ENCODE results near the gene HSPA2. TPM values are rescaled to one million over a fixed set of nuclear protein-coding genes. Genes with fewer than 3 reads are reported as not detected.
A peak's percentile ranks its signal among the peaks of the same experiment; 100 is the strongest.

HSPA2 gene
- total and polyA plus RNA-seq, 2 experiments from 2014 or later, result 0.93 to 2.4 TPM

- TF ChIP-seq, protein P1, sequence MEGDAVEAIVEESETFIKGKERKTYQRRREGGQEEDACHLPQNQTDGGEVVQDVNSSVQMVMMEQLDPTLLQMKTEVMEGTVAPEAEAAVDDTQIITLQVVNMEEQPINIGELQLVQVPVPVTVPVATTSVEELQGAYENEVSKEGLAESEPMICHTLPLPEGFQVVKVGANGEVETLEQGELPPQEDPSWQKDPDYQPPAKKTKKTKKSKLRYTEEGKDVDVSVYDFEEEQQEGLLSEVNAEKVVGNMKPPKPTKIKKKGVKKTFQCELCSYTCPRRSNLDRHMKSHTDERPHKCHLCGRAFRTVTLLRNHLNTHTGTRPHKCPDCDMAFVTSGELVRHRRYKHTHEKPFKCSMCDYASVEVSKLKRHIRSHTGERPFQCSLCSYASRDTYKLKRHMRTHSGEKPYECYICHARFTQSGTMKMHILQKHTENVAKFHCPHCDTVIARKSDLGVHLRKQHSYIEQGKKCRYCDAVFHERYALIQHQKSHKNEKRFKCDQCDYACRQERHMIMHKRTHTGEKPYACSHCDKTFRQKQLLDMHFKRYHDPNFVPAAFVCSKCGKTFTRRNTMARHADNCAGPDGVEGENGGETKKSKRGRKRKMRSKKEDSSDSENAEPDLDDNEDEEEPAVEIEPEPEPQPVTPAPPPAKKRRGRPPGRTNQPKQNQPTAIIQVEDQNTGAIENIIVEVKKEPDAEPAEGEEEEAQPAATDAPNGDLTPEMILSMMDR (IDR thresholded peaks at IDR 0.05; ENCODE audit: low read depth, low read length), result no peak
- no peaks in the 10 kb centered on the region for H3K9me3 ChIP-seq (ENCODE audit: low read depth)
- peaks cover 9% of the 10 kb centered on the region for H3K27me3 ChIP-seq
- H3K4me3 ChIP-seq, result no peak overlapping the region
- H3K27ac ChIP-seq, result no peak overlapping the region
- H3K36me3 ChIP-seq, result no peaks in the 10 kb centered on the region
- peak in 1 of 2 donors; percentile 58 for DNase-seq (ENCODE audit: low read depth in 1 of 2, low spot score in 1 of 2)
- H3K4me1 ChIP-seq (ENCODE audit: low read depth), result no peaks in the 10 kb centered on the region
Observed at GRCh38 chr14:64536488-64537245, 3.9 kb upstream of the HSPA2 start.

GRCh38 chr14:64541261-64541971 lies 875 bp downstream of the HSPA2 start:
- Histone ChIP-seq H3K9me3 (ENCODE audit: low read depth) (no peaks in the 10 kb centered on the region), H3K36me3 (no peaks in the 10 kb centered on the region), H3K27ac (no peak overlapping the region), H3K27me3 (peaks cover 9% of the 10 kb centered on the region), H3K4me1 (ENCODE audit: low read depth) (no peaks in the 10 kb centered on the region), H3K4me3 (no peak overlapping the region)
- TF ChIP-seq, protein P1 (IDR thresholded peaks at IDR 0.05; ENCODE audit: low read depth, low read length), result no peak
- no peak for DNase-seq (ENCODE audit: low read depth in 1 of 2, low spot score in 1 of 2)

DNA sequence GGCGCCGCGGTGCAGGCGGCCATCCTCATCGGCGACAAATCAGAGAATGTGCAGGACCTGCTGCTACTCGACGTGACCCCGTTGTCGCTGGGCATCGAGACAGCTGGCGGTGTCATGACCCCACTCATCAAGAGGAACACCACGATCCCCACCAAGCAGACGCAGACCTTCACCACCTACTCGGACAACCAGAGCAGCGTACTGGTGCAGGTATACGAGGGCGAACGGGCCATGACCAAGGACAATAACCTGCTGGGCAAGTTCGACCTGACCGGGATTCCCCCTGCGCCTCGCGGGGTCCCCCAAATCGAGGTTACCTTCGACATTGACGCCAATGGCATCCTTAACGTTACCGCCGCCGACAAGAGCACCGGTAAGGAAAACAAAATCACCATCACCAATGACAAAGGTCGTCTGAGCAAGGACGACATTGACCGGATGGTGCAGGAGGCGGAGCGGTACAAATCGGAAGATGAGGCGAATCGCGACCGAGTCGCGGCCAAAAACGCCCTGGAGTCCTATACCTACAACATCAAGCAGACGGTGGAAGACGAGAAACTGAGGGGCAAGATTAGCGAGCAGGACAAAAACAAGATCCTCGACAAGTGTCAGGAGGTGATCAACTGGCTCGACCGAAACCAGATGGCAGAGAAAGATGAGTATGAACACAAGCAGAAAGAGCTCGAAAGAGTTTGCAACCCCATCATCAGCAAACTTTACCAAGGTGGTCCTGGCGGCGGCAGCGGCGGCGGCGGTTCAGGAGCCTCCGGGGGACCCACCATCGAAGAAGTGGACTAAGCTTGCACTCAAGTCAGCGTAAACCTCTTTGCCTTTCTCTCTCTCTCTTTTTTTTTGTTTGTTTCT lies 1.7 kb downstream of the HSPA2 start:
- Histone ChIP-seq H3K36me3 (no peaks in the 10 kb centered on the region), H3K27me3 (peaks cover 9% of the 10 kb centered on the region), H3K9me3 (ENCODE audit: low read depth) (no peaks in the 10 kb centered on the region), H3K4me3 (no peak overlapping the region), H3K4me1 (ENCODE audit: low read depth) (no peaks in the 10 kb centered on the region), H3K27ac (no peak overlapping the region)
- DNase-seq (ENCODE audit: low read depth in 1 of 2, low spot score in 1 of 2), result no peak
- TF ChIP-seq, protein P1 (IDR thresholded peaks at IDR 0.05; ENCODE audit: low read depth, low read length), result no peak

- no peaks in the 10 kb centered on the region for H3K4me1 ChIP-seq (ENCODE audit: low read depth)
- H3K4me3 ChIP-seq, result no peak overlapping the region
- no peaks in the 10 kb centered on the region for H3K9me3 ChIP-seq (ENCODE audit: low read depth)
Observed at GRCh38 chr14:64542836-64543201, 2.3 kb downstream of the HSPA2 start.

More at GRCh38 chr14:64542836-64543201, 2.3 kb downstream of the HSPA2 start:
- TF ChIP-seq, protein P1 (IDR thresholded peaks at IDR 0.05; ENCODE audit: low read depth, low read length), result no peak
- DNase-seq (ENCODE audit: low read depth in 1 of 2, low spot score in 1 of 2), result no peak
- H3K27ac ChIP-seq, result no peak overlapping the region
- peaks cover 9% of the 10 kb centered on the region for H3K27me3 ChIP-seq
- no peaks in the 10 kb centered on the region for H3K36me3 ChIP-seq
